ENCODE results near the gene TIMP2.

TIMP2 gene

DNA sequence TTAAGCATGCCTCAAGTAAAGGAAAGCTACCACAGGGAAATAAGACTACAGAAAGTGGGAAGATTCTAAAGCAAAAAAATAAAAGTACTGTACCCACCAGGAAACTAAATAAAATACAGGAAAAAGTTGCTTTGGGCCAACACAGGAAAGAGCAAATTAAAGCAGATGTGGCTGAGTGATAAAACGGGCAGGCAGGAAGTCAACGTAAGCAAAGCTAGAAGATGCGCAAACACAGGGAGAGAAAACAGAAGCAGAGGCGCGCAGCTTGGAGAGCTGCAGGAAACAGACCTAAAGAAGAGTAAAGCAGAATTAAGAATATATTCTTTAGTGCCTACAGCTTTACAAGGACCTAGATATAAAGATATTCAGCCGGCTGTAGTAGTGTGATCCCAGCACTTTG, 106.3 kb downstream of the TIMP2 start:
- TF ChIP-seq, protein P1, sequence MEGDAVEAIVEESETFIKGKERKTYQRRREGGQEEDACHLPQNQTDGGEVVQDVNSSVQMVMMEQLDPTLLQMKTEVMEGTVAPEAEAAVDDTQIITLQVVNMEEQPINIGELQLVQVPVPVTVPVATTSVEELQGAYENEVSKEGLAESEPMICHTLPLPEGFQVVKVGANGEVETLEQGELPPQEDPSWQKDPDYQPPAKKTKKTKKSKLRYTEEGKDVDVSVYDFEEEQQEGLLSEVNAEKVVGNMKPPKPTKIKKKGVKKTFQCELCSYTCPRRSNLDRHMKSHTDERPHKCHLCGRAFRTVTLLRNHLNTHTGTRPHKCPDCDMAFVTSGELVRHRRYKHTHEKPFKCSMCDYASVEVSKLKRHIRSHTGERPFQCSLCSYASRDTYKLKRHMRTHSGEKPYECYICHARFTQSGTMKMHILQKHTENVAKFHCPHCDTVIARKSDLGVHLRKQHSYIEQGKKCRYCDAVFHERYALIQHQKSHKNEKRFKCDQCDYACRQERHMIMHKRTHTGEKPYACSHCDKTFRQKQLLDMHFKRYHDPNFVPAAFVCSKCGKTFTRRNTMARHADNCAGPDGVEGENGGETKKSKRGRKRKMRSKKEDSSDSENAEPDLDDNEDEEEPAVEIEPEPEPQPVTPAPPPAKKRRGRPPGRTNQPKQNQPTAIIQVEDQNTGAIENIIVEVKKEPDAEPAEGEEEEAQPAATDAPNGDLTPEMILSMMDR (IDR thresholded peaks at IDR 0.05): no peak

DNA sequence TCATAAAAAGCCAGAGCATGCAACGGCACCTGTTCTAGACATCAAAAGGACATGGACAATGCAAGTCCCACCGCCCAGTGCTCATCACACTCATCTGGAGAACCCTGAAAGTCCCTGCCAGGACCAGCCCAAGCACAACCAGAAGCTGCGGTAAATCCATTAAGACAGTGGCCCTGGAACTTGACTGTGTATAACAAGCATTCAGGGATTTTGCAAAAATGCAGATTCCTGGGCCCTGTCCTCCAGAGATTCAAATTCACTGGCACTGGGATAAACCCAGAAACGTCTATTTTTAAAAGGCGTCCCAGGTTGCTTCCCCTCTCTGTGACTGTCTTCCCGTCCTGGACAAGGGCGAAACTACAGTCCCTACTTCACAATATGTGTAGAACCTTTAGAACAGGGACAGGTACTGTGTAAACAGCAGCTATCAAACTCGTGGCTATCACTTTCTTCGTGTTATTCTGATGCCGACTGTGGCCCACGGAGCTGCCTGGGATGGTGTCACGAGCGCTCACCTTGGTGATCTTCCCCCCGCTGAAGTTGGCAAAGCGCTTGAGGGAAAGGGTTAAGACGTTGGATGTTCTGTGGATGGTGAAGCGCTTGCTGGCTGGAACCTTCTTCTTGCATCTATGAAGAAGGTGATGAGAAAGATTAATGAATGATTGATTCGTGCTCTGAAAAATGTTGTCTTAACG, 106.9 kb downstream of the TIMP2 start:
- TF ChIP-seq, protein P1 (IDR thresholded peaks at IDR 0.05): no peak

DNA sequence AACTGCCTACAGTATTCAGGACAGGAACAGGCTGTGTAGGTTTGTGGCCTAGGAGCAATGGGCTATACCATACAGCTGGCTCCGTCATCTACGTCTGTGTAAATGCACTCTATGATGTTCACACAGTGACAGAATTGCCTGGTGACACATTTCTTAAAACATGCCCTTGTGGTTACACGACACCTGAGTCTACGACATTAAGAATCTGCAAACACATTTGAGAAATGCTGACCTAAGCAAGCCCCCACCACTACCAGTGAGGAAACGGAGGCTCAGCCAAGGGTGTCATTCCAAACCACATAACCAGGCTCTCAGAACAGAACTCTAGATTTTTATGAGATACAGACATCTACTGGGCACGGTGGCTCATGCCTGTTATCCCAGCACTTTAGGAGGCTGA, 108.1 kb downstream of the TIMP2 start:
- TF ChIP-seq, protein P1 (IDR thresholded peaks at IDR 0.05): no peak

DNA sequence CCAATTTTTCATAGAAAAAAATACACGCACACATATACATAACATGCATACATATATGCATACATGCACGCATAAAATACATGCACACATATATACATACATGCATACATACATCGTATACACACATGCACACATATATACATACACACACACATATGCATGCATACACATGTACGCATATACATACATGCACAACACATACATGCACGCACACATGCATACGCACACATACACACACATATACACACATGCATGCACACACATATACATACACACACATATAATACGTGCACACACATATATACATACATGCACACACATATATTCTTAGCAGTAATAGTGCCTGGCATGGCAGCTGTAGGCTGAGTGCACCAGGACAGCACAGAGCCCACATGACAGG, 109.5 kb downstream of the TIMP2 start:
- TF ChIP-seq, protein P1 (IDR thresholded peaks at IDR 0.05): no peak

DNA sequence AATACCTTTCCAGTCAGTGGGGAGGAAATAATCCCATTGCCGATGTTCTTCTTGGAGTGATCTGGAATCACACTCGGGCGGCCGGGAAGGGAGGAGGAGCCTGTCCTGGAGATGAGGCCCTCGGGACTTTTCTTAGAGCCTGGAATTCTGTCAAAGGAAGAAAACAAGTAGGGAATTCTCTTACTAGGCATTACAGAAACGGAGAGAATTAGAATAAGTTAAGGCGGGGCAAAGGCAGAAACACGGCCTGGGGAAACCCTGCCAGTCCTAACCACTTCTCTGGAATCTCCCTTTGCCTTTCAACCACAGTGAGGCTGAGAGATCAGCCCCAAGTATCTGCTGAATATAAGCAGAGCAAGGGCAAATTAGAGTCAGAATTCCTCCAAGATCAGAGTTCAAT, 112.3 kb downstream of the TIMP2 start:
- TF ChIP-seq, protein P1 (IDR thresholded peaks at IDR 0.05): no peak

DNA sequence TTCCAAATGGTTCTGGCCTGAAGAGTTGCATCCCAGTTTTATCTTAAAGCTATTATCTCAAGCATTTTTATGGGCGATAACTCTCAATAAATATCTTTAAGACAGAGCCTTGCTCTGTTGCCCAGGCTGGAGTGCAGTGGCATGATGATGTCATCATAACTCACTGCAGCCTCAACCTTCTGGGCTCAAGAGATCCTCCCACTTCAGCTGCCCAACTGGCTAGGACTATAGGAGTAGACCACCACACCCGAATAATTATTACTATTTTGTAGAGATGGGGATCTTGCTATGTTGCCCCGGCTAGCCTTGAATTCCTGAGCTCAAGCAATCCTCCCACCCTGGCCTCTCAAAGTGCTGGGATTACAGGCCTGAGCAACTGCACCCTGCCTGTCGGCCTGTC, 117.0 kb downstream of the TIMP2 start:
- TF ChIP-seq, protein P1 (IDR thresholded peaks at IDR 0.05): no peak

DNA sequence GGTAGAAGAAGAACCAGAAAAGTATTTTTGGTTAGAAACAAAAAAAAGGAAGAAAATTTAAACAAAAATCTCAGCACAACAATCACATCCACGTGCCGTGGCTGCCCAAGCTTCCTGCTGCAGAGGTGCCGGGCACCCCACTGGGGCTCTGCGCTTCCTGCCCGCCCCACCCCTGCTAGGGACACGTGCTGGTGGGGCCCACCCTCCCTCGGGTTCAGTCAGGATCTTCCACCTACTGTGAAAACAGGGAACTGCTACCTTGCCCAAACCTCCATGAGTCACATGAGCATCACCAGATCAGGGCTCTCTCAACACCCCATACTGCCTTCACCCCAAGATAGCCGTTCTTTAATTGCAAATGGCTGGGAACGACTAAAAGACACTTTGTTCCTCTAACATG, 118.7 kb downstream of the TIMP2 start:
- TF ChIP-seq, protein P1 (IDR thresholded peaks at IDR 0.05): no peak

DNA sequence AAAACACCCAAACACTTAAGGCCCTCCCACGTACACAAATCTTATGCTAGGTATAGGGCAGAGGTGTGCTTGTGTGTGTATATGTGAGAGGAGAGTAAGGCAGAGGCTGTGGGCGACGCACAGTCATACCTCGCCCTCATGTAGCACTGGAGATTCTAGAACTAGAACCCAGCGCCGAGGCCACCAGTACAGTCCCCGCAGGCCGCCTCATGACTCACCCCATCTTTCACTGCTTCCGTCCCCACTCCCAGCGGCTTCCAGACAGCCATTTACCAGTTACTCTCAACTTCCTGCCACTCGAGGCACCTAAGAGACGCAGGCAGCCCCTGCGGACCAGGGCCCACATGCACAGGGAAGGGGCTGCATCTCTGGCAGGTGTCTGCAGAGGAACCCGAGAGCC, 119.9 kb downstream of the TIMP2 start:
- TF ChIP-seq, protein P1 (IDR thresholded peaks at IDR 0.05): no peak
